GM18868 (cell line): Measurements from ENCODE around the gene GAK.

Source experiments
- ATAC-seq: cut with Tn5 transposase; IDR thresholded peaks from one replicate; pipeline ENCODE4 v1.9.1; 2021; ENCODE audit warnings: mild to moderate bottlenecking, moderate library complexity; ENCODE audit not compliant: unreplicated experiment

GAK gene

DNA sequence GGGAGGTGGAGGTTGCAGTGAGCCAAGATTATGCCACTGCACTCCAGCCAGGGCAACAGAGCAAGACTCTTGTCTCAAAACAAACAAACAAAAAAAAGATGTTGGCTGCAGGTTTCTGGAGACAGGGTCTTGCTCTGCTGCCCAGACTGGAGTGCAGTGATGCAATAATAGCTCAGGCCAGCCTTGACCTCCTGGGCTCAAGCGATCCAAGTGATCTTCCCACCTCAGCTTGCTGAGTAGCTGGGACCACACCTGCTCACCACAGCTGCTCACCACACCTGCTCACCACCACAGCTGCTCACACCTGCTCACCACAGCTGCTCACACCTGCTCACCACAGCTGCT lies 76.3 kb downstream of the GAK start:
- no peak for ATAC-seq

DNA sequence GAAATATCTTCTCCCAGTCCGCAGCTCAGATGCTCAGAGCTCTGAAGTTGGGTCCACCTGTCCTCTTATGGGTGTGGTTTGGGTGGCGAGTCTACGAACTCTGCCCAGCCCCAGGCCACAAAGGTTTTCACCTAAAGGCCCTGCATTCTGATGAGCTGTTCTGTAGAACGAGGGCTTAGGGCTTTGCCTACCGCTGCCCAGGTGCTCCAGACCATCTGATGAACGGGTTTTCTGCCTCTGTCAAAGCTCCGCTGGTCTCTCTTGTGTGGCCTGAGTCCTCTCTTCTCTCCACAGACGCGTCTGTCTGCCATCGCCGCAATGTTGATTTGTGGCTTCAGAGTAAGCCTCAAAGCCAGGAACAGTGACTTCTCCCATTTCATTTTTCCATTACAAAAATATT lies 77.8 kb downstream of the GAK start:
- ATAC-seq, result no peak

DNA sequence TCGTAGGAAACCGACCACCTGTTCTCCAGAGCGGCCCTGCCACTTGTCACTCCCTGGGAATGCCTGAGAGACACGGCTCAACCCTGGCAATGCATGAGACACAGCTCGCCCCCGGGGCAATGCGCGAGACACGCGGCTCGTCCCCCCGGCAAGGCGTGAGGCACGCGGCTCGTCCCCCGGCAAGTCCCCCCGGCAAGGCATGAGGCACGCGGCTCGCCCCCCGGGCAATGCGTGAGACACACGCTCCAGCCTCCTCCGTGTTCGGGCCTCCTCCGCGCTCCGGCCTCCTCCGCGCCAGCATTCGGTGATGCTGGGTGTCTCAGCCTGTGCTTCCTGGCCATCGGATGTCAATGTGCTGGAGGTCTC lies 78.7 kb downstream of the GAK start:
- no peak for ATAC-seq

- ATAC-seq, result no peak
These were observed 80.2 kb downstream of the GAK start for GRCh38 chr4:851701-852430.

DNA sequence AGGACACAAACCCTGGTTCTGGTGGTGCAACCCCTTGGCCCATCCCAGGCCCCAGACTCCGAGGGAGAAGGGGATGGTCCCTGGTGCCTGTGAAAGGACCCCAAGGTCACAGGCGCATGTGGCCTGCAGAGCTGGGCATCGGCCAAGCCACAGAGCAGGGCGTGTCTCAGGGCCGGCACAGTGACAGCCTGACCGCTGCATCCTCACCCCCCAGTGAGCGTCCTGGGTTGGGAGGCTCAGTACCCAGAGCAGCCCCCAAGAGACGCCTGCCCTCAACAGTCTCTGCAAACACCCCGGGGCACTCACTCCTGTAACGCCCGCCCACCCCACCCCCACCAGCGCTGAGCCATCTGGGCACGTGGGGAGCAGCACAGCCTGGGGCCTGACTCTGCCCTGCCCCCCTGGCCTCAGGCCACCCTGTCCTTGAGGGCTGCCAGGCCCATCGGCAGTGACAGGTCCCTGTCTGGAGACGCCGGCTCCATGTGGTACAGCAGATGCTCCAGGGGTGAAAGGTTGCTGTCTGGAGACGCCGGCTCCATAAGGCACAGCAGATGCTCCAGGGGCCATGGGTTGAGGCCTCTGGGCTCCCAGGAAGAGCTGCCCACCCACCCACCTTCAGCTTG lies 81.7 kb downstream of the GAK start:
- ATAC-seq, result no peak

GRCh38 chr4:849478-850175 lies 82.5 kb downstream of the GAK start:
- ATAC-seq, result no peak

GRCh38 chr4:848803-849477 lies 83.2 kb downstream of the GAK start:
- ATAC-seq, result no peak

DNA sequence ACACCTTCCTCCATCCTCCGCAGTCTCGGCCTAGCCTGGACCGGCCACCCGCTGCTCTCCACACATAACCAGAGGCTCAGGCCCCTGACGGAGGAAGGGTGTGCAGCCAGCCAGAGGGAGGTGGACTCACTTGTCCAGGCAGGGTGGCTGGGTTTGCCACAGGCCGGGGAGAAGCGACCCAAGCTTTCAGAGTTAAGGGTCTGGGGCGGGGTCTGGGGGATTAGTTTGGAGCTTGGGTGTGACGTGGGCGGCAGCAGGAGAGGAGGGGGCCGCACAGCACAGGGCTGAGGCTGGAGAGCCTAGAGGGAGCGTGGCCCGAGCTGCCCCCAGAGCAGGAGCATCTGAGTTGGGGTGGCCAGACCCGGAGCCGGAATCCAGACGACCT lies 83.8 kb downstream of the GAK start:
- no peak for ATAC-seq

- ATAC-seq, result no peak
These were observed 86.3 kb downstream of the GAK start for GRCh38 chr4:845836-846251.

GRCh38 chr4:845233-845835 lies 86.8 kb downstream of the GAK start:
- ATAC-seq, result no peak

GRCh38 chr4:844752-845232 lies 87.3 kb downstream of the GAK start:
- no peak for ATAC-seq

GRCh38 chr4:839675-840443 lies 92.3 kb downstream of the GAK start:
- no peak for ATAC-seq

GRCh38 chr4:837772-838171 lies 94.3 kb downstream of the GAK start:
- no peak for ATAC-seq

DNA sequence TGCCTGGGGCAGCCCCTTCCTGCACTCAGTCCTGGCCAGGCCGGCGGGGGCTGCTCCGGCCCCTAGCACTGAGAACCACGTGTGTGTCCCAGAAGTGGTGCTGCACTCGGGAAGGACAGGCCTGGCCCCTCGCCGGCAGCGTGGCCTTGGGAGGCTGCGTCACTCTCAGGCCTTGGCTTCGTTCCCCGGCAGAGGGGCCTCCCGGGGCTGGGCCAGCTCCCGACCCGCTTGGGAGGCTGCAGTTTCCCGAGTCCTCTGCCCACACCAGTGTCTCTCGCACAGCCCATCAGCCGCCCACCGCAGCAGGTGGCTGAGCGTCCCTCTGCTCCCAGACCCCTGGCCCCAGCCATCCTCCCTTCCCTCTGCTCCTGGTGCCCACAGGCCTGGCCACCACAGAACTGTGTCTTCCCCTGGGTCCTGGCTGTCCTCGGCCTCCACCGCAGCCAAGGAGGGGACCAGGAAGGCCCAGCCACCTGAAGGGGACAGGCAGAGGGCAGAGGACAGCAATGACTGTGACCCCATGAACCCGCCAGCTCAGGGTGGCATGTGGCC lies 95.3 kb downstream of the GAK start:
- no peak for ATAC-seq

GRCh38 chr4:836003-836511 lies 96.1 kb downstream of the GAK start:
- ATAC-seq, result no peak

DNA sequence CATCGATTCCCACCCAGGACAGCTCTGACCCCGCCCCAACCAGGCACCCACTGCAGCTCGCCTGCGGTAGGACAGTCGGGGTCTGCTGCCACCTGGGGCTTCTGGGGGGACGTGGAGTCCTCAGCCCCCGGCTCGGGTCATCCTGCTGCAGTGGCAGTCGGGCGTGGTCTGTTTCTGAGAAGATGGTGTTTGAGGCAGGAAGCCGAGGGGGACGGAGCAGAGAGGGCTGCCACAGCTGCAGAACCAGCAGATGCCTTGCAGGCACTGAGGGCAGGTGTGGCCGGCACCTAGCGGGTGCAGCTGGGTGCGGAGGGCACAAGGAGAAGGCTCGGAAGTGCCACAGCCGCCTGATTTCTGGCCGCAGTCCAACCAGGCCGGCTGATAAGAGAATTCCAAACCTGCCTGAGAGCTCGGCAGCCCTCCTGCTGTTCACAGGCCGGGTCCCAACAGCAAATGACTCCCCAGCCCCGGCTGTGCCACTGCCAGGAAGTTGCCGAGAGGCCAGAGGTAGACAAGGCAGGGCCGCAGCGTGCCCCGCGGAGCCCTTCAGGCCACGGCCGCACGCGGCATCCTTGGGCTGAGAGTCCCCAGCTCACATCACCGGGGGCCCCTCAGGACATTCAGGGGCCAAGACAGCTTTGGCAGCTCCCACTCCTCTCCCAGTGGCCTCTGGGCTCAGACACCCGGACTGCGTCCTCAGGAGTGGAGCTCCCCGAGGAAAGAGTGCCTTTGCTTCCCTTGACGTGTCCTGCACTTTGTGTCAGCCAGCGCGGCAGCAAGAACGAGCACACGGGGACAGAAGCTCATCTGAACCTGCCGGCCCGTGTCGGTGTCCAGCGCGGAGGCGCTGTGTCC lies 96.7 kb downstream of the GAK start:
- no peak for ATAC-seq

DNA sequence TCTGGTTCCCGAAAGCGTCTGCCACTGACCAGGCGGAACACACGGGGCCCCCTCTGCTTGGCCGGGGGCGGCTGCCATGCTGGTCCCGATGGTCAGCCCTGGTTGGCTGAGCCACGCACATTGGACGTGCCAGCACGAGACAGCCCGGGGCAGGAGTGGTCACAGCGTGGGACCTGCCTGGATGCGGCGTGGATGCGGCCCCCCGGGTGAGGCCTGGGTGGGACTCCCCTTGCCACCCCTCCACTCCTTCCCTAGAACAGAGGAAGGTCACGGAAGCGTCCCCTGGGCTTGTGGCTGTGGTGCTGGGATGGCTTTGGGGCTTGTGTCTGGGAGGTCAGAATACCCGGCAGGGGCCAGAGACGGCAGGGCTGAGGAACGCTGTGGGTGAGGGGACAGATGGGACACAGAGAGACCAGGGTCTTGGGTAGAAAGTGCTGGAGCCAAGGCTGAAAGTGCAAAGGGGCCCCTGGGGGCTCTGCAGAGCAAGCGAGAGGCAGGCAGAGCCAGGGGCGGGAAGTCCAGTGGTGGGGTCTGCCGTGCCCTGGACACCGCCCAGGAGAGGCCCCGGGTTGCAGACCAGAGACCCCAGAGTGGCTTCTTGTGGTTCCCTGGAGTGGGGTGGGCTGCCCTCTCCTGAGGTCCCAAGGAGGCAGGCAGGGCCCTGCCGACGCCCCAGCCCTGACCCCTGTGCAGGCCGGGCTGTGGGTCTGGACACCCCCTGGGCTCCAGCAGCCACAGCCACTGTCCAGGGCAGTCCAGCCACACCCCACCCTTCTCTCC lies 97.6 kb downstream of the GAK start:
- no peak for ATAC-seq

DNA sequence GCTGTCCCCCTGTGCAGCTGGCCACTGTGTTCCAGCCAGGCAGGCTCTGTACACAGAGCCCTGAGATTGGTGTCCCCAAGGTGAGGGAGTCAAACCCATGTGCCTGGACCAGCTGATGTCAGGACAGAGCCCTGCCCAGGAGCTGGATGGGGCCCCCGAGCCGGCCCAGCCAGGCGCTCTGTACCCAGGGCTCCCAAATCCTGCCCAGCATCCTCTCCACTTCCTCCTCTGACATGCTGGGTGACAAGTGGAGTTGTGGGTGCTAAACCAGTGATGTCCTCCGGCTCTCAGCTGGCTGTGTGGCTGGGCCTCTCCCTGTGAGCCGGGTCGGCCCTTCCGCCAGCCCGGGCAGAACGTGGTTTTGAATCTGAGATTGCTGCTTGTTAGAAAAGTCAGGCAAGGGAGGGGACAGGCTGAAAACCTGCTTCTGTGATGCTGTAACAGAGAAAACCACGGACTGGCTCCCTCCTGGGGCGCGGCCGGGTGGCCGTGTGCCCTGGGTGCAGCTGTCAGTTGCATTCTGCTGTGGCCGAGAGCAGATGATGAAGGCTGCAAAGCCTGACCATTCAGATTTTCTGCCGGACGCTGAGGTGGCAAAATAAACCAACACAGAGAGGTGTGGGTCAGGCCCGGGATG lies 98.3 kb downstream of the GAK start:
- no peak for ATAC-seq
